HG02763 (cell line): ENCODE results near the gene ATP10D.
"Not testable (repeated sequence)": the region's sequence is repeated elsewhere in the genome, so short reads cannot be mapped to it uniquely, and the experiment has no call there.

Experiments
- ATAC-seq: cut with Tn5 transposase; IDR thresholded peaks from one replicate; pipeline ENCODE4 v1.9.1; 2021; ENCODE audit warnings: mild to moderate bottlenecking, moderate library complexity; ENCODE audit not compliant: unreplicated experiment

The ATP10D gene

GRCh38 chr4:47486727-47487126, 1.7 kb downstream of the ATP10D start:
- ATAC-seq = not testable (repeated sequence)

- no peak for ATAC-seq
These were observed 3.6 kb downstream of the ATP10D start for GRCh38 chr4:47488706-47489105.

GRCh38 chr4:47490550-47490949, 5.5 kb downstream of the ATP10D start:
- ATAC-seq = peak; percentile 78

- no peak for ATAC-seq
These were observed 8.4 kb downstream of the ATP10D start for GRCh38 chr4:47493238-47494123.

- ATAC-seq = no peak
These were observed 9.0 kb downstream of the ATP10D start for GRCh38 chr4:47494124-47494430.

- no peak for ATAC-seq
These were observed 13.8 kb downstream of the ATP10D start for GRCh38 chr4:47498899-47499298.

GRCh38 chr4:47499700-47500099, 14.6 kb downstream of the ATP10D start:
- ATAC-seq = no peak

GRCh38 chr4:47500776-47501175, 15.7 kb downstream of the ATP10D start:
- no peak for ATAC-seq

GRCh38 chr4:47505147-47505546, 20.1 kb downstream of the ATP10D start:
- ATAC-seq = no peak

- ATAC-seq = no peak
These were observed 20.6 kb downstream of the ATP10D start for GRCh38 chr4:47505666-47506065.

GRCh38 chr4:47510506-47511143, 25.6 kb downstream of the ATP10D start:
- peak; percentile 99 for ATAC-seq

- ATAC-seq = no peak
These were observed 28.4 kb downstream of the ATP10D start for GRCh38 chr4:47513461-47513860.

GRCh38 chr4:47519239-47519883, 34.3 kb downstream of the ATP10D start:
- ATAC-seq = peak; percentile 100

GRCh38 chr4:47525154-47525819, 40.2 kb downstream of the ATP10D start:
- no peak for ATAC-seq

- no peak for ATAC-seq
These were observed 41.2 kb downstream of the ATP10D start for GRCh38 chr4:47526281-47526680.

GRCh38 chr4:47528646-47529045, 43.6 kb downstream of the ATP10D start:
- not testable (repeated sequence) for ATAC-seq

GRCh38 chr4:47530801-47531200, 45.7 kb downstream of the ATP10D start:
- no peak for ATAC-seq

GRCh38 chr4:47531241-47531953, 46.3 kb downstream of the ATP10D start:
- ATAC-seq = peak; percentile 100

GRCh38 chr4:47531954-47532321, 46.9 kb downstream of the ATP10D start:
- ATAC-seq = no peak

GRCh38 chr4:47532658-47533057, 47.6 kb downstream of the ATP10D start:
- ATAC-seq = no peak
